Measurements from ENCODE around the gene GFER.
"Not testable (repeated sequence)": the region's sequence is repeated elsewhere in the genome, so short reads cannot be mapped to it uniquely, and the experiment has no call there.

GFER gene

DNA sequence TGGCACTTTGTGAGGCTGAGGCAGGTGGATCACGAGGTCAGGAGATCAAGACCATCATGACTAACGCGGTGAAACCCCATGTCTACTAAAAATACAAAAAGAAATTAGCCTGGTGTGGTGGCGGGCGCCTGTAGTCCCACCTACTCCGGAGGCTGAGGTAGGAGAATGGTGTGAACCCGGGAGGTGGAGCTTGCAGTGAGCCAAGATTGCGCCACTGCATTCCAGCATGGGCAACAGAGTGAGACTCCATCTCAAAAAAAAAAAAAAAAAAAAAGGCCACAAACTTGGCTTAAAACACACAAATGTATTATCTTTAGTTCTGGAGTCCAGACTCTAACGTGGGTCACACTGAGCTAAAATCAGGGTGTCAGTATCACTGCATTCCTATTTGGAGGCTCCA lies 27.7 kb downstream of the GFER start:
- not testable (repeated sequence) for H2BK120ac ChIP-seq (ENCODE audit: low read depth, low read length); H2AK5ac ChIP-seq (ENCODE audit: low read depth, low read length); H3K23ac ChIP-seq (ENCODE audit: low read depth, low read length, poor library complexity); H3K14ac ChIP-seq (ENCODE audit: low read length); H3K27me3 ChIP-seq (ENCODE audit: control insufficient read depth in 3 of 3, insufficient read depth in 3 of 3, low read depth in 1 of 3, low read length in 3 of 3); H3K27ac ChIP-seq (replicated peaks; ENCODE audit: low read length); H2BK15ac ChIP-seq (ENCODE audit: low read length); H3K4me3 ChIP-seq (ENCODE audit: low read length in 2 of 2); H3K9ac ChIP-seq (ENCODE audit: low read depth, low read length, poor library complexity); H3K4me2 ChIP-seq (ENCODE audit: insufficient read depth, low read length, poor library complexity, severe bottlenecking); H3K9me3 ChIP-seq (replicated peaks in 1 of 2; ENCODE audit: control insufficient read depth in 2 of 2, insufficient read depth in 1 of 2, low read depth in 1 of 2, low read length in 2 of 2); H3K4ac ChIP-seq (ENCODE audit: low read length); H4K8ac ChIP-seq (ENCODE audit: low read depth, low read length); DNase-seq (ENCODE audit: low spot score); H4K91ac ChIP-seq (ENCODE audit: low read depth, low read length, poor library complexity); H2BK5ac ChIP-seq (ENCODE audit: low read length); H3K18ac ChIP-seq (ENCODE audit: low read length); H2BK12ac ChIP-seq (ENCODE audit: low read length); H2AFZ ChIP-seq (ENCODE audit: low read length)
- no CpG with 5 or more reads among the region's 9 CpGs for WGBS, 2 donors (ENCODE audit: extremely low coverage in 2 of 2, insufficient read length in 2 of 2, insufficient replicate concordance in 1 of 2)
- peaks cover 17 to 22% of the 10 kb centered on the region in 2 donors for H3K4me1 ChIP-seq (ENCODE audit: control insufficient read depth in 2 of 2, insufficient read depth in 1 of 2, low read depth in 1 of 2, low read length in 2 of 2)
- peaks cover 19% of the 10 kb centered on the region for H3K79me1 ChIP-seq (ENCODE audit: low read depth, low read length)
- H3K36me3 ChIP-seq (replicated peaks in 1 of 2; ENCODE audit: control insufficient read depth in 2 of 2, insufficient read depth in 2 of 2, low read length in 2 of 2) = peaks cover 8 to 13% of the 10 kb centered on the region in 2 donors

DNA sequence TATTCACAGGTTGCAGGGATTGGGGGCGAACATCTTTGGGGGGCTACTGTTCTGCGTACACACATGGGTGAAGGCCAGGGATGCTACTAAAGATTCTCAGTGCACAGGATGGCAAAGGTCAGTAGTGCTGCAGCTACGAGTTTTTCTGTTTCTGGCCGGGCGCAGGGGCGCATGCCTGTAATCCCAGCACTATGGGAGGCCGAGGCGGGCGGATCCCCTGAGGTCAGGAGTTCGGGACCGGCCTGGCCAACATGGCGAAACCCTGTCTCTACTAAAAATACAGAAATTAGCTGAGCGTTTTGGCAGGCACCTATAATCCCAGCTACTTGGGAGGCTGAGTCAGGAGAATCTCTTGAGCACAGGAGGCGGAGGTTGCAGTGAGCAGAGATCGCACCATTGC lies 29.5 kb downstream of the GFER start:
- Histone ChIP-seq H2BK15ac (ENCODE audit: low read length) (no peak overlapping the region), H2BK12ac (ENCODE audit: low read length) (no peak overlapping the region), H3K27ac (replicated peaks; ENCODE audit: low read length) (no peak overlapping the region), H3K9me3 (replicated peaks in 1 of 2; ENCODE audit: control insufficient read depth in 2 of 2, insufficient read depth in 1 of 2, low read depth in 1 of 2, low read length in 2 of 2) (no peaks in the 10 kb centered on the region), H2BK5ac (ENCODE audit: low read length) (no peak overlapping the region), H2BK120ac (ENCODE audit: low read depth, low read length) (no peak overlapping the region), H3K27me3 (ENCODE audit: control insufficient read depth in 3 of 3, insufficient read depth in 3 of 3, low read depth in 1 of 3, low read length in 3 of 3) (peaks cover 0 to 6% (median 4%) of the 10 kb centered on the region in 3 experiments), H4K91ac (ENCODE audit: low read depth, low read length, poor library complexity) (no peak overlapping the region), H3K4me2 (ENCODE audit: insufficient read depth, low read length, poor library complexity, severe bottlenecking) (no peak overlapping the region), H3K23ac (ENCODE audit: low read depth, low read length, poor library complexity) (no peak overlapping the region), H3K4me1 (ENCODE audit: control insufficient read depth in 2 of 2, insufficient read depth in 1 of 2, low read depth in 1 of 2, low read length in 2 of 2) (peaks cover 9 to 12% of the 10 kb centered on the region in 2 donors), H3K14ac (ENCODE audit: low read length) (no peak overlapping the region), H2AK5ac (ENCODE audit: low read depth, low read length) (no peak overlapping the region), H4K8ac (ENCODE audit: low read depth, low read length) (no peak overlapping the region), H3K4me3 (ENCODE audit: low read length in 2 of 2) (no peak overlapping the region), H3K4ac (ENCODE audit: low read length) (no peak overlapping the region), H3K36me3 (replicated peaks in 1 of 2; ENCODE audit: control insufficient read depth in 2 of 2, insufficient read depth in 2 of 2, low read length in 2 of 2) (no peaks in the 10 kb centered on the region), H3K9ac (ENCODE audit: low read depth, low read length, poor library complexity) (no peak overlapping the region), H3K79me1 (ENCODE audit: low read depth, low read length) (peaks cover 4% of the 10 kb centered on the region), H2AFZ (ENCODE audit: low read length) (no peak overlapping the region), H3K18ac (ENCODE audit: low read length) (no peak overlapping the region)
- DNase-seq (ENCODE audit: low spot score) = no peak
- no CpG with 5 or more reads among the region's 15 CpGs for WGBS, 2 donors (ENCODE audit: extremely low coverage in 2 of 2, insufficient read length in 2 of 2, insufficient replicate concordance in 1 of 2)

DNA sequence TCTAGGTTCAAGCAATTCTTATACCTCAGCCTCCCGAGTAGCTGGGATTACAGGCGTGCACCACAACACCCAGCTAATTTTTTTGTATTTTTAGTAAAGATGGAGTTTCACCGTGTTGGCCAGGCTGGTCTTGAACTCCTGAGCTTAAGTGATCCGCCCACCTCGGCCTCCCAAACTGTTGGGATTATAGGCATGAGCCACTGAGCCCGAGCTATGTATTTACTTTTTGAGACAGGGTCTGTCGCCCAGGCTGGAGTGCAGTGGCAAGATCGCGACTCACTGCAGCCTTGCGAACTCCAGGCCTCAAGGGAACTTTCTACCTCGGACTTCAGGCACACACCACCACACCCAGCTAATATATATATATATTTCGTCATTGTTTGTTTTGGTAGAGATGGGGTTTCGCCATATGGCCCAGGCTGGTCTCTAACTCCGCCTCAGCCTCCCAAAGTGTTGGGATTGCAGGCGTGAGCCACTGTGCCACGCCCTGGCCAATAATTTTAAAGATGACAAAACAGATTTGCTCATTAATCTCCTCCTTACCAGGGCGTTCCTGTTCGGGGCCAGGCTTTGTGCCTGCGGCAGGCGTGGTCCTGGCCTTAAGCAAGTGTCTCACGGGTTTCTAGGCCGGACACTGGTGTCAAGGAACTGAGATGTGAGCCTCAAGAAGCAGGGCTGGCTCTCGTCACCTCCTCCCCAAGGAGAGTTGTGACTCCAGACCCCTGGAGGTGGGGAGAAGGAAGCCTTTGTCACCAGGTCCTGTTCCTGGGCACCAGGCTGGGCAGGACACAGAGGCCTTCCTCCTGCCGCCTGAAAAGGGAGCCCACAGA lies 31.3 kb downstream of the GFER start:
- Histone ChIP-seq H3K9me3 (replicated peaks in 1 of 2; ENCODE audit: control insufficient read depth in 2 of 2, insufficient read depth in 1 of 2, low read depth in 1 of 2, low read length in 2 of 2) (no peaks in the 10 kb centered on the region), H3K27me3 (ENCODE audit: control insufficient read depth in 3 of 3, insufficient read depth in 3 of 3, low read depth in 1 of 3, low read length in 3 of 3) (peaks cover 15 to 23% (median 21%) of the 10 kb centered on the region in 3 experiments), H3K27ac (replicated peaks; ENCODE audit: low read length) (no peak overlapping the region), H3K18ac (ENCODE audit: low read length) (peak overlapping the region; percentile 48), H3K36me3 (replicated peaks in 1 of 2; ENCODE audit: control insufficient read depth in 2 of 2, insufficient read depth in 2 of 2, low read length in 2 of 2) (no peaks in the 10 kb centered on the region), H3K4ac (ENCODE audit: low read length) (no peak overlapping the region), H2AFZ (ENCODE audit: low read length) (no peak overlapping the region), H2BK5ac (ENCODE audit: low read length) (no peak overlapping the region), H2AK5ac (ENCODE audit: low read depth, low read length) (peak overlapping the region; percentile 93), H2BK120ac (ENCODE audit: low read depth, low read length) (no peak overlapping the region), H3K4me1 (ENCODE audit: control insufficient read depth in 2 of 2, insufficient read depth in 1 of 2, low read depth in 1 of 2, low read length in 2 of 2) (peaks cover 3 to 4% of the 10 kb centered on the region in 2 donors), H4K91ac (ENCODE audit: low read depth, low read length, poor library complexity) (no peak overlapping the region), H3K23ac (ENCODE audit: low read depth, low read length, poor library complexity) (peak overlapping the region; percentile 73), H3K4me2 (ENCODE audit: insufficient read depth, low read length, poor library complexity, severe bottlenecking) (no peak overlapping the region), H3K4me3 (ENCODE audit: low read length in 2 of 2) (no peak overlapping the region), H2BK15ac (ENCODE audit: low read length) (peak overlapping the region; percentile 58), H2BK12ac (ENCODE audit: low read length) (no peak overlapping the region), H3K79me1 (ENCODE audit: low read depth, low read length) (peaks cover 2% of the 10 kb centered on the region), H3K14ac (ENCODE audit: low read length) (no peak overlapping the region), H3K9ac (ENCODE audit: low read depth, low read length, poor library complexity) (no peak overlapping the region), H4K8ac (ENCODE audit: low read depth, low read length) (no peak overlapping the region)
- DNase-seq (ENCODE audit: low spot score) = no peak
- no CpG with 5 or more reads among the region's 24 CpGs for WGBS, 2 donors (ENCODE audit: extremely low coverage in 2 of 2, insufficient read length in 2 of 2, insufficient replicate concordance in 1 of 2)

DNA sequence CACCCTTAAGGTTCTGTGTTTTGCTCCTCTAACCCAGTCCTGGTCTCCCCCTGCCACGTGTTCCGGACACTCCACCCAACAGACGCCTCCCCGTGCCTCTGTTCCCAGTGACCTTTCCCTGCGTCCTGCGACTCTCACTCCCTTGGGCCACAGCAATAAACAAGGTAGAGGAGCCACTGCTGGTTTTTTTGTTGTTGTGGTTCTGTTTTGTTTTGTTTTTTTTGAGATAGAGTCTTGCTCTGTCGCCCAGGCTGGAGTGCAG lies 31.9 kb downstream of the GFER start:
- peaks cover 2 to 4% of the 10 kb centered on the region in 2 donors for H3K4me1 ChIP-seq (ENCODE audit: control insufficient read depth in 2 of 2, insufficient read depth in 1 of 2, low read depth in 1 of 2, low read length in 2 of 2)
- no peaks in the 10 kb centered on the region for H3K9me3 ChIP-seq (replicated peaks in 1 of 2; ENCODE audit: control insufficient read depth in 2 of 2, insufficient read depth in 1 of 2, low read depth in 1 of 2, low read length in 2 of 2)
- H4K91ac ChIP-seq (ENCODE audit: low read depth, low read length, poor library complexity) = no peak overlapping the region
- peak overlapping the region; percentile 44 for H3K14ac ChIP-seq (ENCODE audit: low read length)
- H3K27me3 ChIP-seq (ENCODE audit: control insufficient read depth in 3 of 3, insufficient read depth in 3 of 3, low read depth in 1 of 3, low read length in 3 of 3) = peaks cover 19 to 28% (median 26%) of the 10 kb centered on the region in 3 experiments
- H2BK15ac ChIP-seq (ENCODE audit: low read length) = peak overlapping the region; percentile 58
- no peak overlapping the region for H2BK5ac ChIP-seq (ENCODE audit: low read length)
- H3K4me2 ChIP-seq (ENCODE audit: insufficient read depth, low read length, poor library complexity, severe bottlenecking) = no peak overlapping the region
- peak overlapping the region; percentile 48 for H3K18ac ChIP-seq (ENCODE audit: low read length)
- no peak overlapping the region for H4K8ac ChIP-seq (ENCODE audit: low read depth, low read length)
- no CpG with 5 or more reads among the region's 7 CpGs for WGBS, 2 donors (ENCODE audit: extremely low coverage in 2 of 2, insufficient read length in 2 of 2, insufficient replicate concordance in 1 of 2)
- no peak overlapping the region for H3K4ac ChIP-seq (ENCODE audit: low read length)
- peak overlapping the region; percentile 93 for H2AK5ac ChIP-seq (ENCODE audit: low read depth, low read length)
- DNase-seq (ENCODE audit: low spot score) = no peak
- no peak overlapping the region for H3K4me3 ChIP-seq (ENCODE audit: low read length in 2 of 2)
- H2BK120ac ChIP-seq (ENCODE audit: low read depth, low read length) = no peak overlapping the region
- no peak overlapping the region for H3K27ac ChIP-seq (replicated peaks; ENCODE audit: low read length)
- H2AFZ ChIP-seq (ENCODE audit: low read length) = no peak overlapping the region
- H3K23ac ChIP-seq (ENCODE audit: low read depth, low read length, poor library complexity) = peak overlapping the region; percentile 73
- H3K79me1 ChIP-seq (ENCODE audit: low read depth, low read length) = no peaks in the 10 kb centered on the region
- H3K9ac ChIP-seq (ENCODE audit: low read depth, low read length, poor library complexity) = no peak overlapping the region
- no peaks in the 10 kb centered on the region for H3K36me3 ChIP-seq (replicated peaks in 1 of 2; ENCODE audit: control insufficient read depth in 2 of 2, insufficient read depth in 2 of 2, low read length in 2 of 2)
- H2BK12ac ChIP-seq (ENCODE audit: low read length) = no peak overlapping the region

Data from neuronal stem cell (in vitro differentiated cells).